Measurements from ENCODE around the gene PADI2. TPM values are rescaled to one million over a fixed set of nuclear protein-coding genes. Genes with fewer than 3 reads are reported as not detected.

PADI2 gene
- total RNA-seq, 1 donor from 2014 or later = 0.49 TPM

DNA sequence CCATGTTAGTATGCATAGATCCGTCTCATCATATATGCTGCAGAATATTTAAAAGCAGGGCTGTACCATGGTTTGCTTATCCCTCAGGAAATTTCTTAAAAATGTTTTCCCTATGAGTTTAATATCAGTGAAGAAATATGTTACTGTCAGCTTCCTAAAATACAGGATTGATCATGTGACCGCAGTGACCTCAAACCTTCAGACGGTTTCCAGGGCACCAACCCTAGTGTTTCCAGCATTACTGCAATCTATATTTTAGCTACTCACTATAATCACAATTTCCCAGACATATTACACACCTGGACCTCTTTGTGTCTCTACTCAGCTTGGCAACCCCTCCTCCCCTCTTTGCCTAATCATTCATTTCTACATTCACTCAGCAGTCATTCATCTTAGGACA lies 57.8 kb downstream of the PADI2 start:
- intact Hi-C loops (cut with micrococcal nuclease) = no loop called here
- Histone ChIP-seq H3K4me3 (no peak overlapping the region), H3K27ac (replicated peaks) (no peak overlapping the region)

DNA sequence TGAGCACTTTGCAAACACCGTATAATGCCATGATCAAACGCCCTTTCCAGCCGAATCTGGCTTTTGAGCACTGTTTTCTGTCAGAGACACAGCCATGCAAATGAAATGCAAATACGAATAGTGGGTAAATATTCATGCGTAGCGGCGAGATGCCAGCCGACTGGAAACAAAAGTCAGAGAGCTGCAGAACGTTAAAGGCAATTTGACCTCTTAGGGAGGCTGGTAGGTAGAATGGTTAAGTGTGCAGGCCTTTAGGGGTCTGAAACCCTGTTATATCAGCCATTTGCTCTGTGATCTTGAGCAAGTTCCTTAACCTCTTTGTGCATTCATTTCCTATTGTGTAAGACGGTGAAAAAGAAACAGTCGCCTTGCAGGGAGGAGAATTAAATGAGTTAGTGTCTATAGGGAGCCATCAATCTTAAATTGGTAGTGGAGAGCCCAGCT lies 58.9 kb downstream of the PADI2 start:
- DNase-seq = no peak
- no peak overlapping the region for H3K4me3 ChIP-seq
- H3K4me1 ChIP-seq = peaks cover 15% of the 10 kb centered on the region
- intact Hi-C loops (cut with micrococcal nuclease) = no loop called here
- H3K36me3 ChIP-seq = no peaks in the 10 kb centered on the region
- H3K27me3 ChIP-seq (ENCODE audit: low read depth) = peaks cover 14% of the 10 kb centered on the region
- H3K27ac ChIP-seq (replicated peaks) = no peak overlapping the region
- H3K9me3 ChIP-seq (replicated peaks) = peaks cover 9% of the 10 kb centered on the region
- TF ChIP-seq, protein P1, sequence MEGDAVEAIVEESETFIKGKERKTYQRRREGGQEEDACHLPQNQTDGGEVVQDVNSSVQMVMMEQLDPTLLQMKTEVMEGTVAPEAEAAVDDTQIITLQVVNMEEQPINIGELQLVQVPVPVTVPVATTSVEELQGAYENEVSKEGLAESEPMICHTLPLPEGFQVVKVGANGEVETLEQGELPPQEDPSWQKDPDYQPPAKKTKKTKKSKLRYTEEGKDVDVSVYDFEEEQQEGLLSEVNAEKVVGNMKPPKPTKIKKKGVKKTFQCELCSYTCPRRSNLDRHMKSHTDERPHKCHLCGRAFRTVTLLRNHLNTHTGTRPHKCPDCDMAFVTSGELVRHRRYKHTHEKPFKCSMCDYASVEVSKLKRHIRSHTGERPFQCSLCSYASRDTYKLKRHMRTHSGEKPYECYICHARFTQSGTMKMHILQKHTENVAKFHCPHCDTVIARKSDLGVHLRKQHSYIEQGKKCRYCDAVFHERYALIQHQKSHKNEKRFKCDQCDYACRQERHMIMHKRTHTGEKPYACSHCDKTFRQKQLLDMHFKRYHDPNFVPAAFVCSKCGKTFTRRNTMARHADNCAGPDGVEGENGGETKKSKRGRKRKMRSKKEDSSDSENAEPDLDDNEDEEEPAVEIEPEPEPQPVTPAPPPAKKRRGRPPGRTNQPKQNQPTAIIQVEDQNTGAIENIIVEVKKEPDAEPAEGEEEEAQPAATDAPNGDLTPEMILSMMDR (IDR thresholded peaks at IDR 0.05; ENCODE audit: borderline replicate concordance) = no peak

More for the DNA sequence above, 57.8 kb downstream of the PADI2 start:
- TF ChIP-seq, protein P1 (IDR thresholded peaks at IDR 0.05; ENCODE audit: borderline replicate concordance) = no peak
- no peak for DNase-seq
- no peaks in the 10 kb centered on the region for H3K36me3 ChIP-seq
- H3K9me3 ChIP-seq (replicated peaks) = peaks cover 12% of the 10 kb centered on the region
- peaks cover 15% of the 10 kb centered on the region for H3K4me1 ChIP-seq
- H3K27me3 ChIP-seq (ENCODE audit: low read depth) = peaks cover 14% of the 10 kb centered on the region

- peaks cover 2% of the 10 kb centered on the region for H3K9me3 ChIP-seq (replicated peaks)
- no peak overlapping the region for H3K4me3 ChIP-seq
- TF ChIP-seq, protein P1 (IDR thresholded peaks at IDR 0.05; ENCODE audit: borderline replicate concordance) = peak; percentile 77
- DNase-seq = peak; percentile 35
- H3K4me1 ChIP-seq = peaks cover 15% of the 10 kb centered on the region
- intact Hi-C loops (cut with micrococcal nuclease) = no loop called here
- H3K36me3 ChIP-seq = no peaks in the 10 kb centered on the region
- H3K27ac ChIP-seq (replicated peaks) = no peak overlapping the region
- H3K27me3 ChIP-seq (ENCODE audit: low read depth) = peaks cover 14% of the 10 kb centered on the region
Observed at GRCh38 chr1:17059391-17060305, 59.6 kb downstream of the PADI2 start.

GRCh38 chr1:17056551-17056950 lies 62.7 kb downstream of the PADI2 start:
- Histone ChIP-seq H3K36me3 (no peaks in the 10 kb centered on the region), H3K27me3 (ENCODE audit: low read depth) (peaks cover 14% of the 10 kb centered on the region), H3K4me3 (no peak overlapping the region), H3K4me1 (peaks cover 32% of the 10 kb centered on the region), H3K9me3 (replicated peaks) (no peaks in the 10 kb centered on the region), H3K27ac (replicated peaks) (no peak overlapping the region)
- intact Hi-C loops (cut with micrococcal nuclease) = loop anchor here (2.0 kb wide), 1 partner anchor 180 kb away; no protein-coding TSS in a partner anchor
- no peak for DNase-seq
- TF ChIP-seq, protein P1 (IDR thresholded peaks at IDR 0.05; ENCODE audit: borderline replicate concordance) = no peak

DNA sequence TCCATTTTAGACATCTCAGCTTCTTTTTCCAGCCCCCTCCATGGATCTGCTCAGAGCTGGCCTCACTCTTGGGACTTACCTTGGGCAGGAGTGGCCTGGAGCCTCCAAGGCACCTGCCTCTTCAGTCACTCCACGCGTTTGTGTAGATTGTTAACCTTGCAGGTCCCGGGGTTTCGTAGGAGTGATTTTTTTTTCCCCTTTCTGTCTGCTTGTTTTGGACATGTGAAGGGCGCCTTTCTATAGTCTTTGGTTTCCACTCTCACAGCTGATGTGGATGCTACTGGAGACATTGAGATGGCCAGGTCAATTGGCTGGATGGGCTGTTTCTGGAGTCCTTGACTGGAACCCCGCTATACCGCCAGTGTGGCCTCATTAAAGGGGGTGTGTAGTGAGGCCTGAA lies 63.5 kb downstream of the PADI2 start:
- TF ChIP-seq, protein P1 (IDR thresholded peaks at IDR 0.05; ENCODE audit: borderline replicate concordance) = no peak
- intact Hi-C loops (cut with micrococcal nuclease) = loop anchor here (2.0 kb wide), 1 partner anchor 181 kb away; no protein-coding TSS in a partner anchor

More for the DNA sequence above, 63.5 kb downstream of the PADI2 start:
- Histone ChIP-seq H3K27ac (replicated peaks) (no peak overlapping the region), H3K4me1 (peaks cover 34% of the 10 kb centered on the region), H3K27me3 (ENCODE audit: low read depth) (peaks cover 14% of the 10 kb centered on the region), H3K9me3 (replicated peaks) (no peaks in the 10 kb centered on the region), H3K36me3 (peaks cover 4% of the 10 kb centered on the region), H3K4me3 (no peak overlapping the region)
- no peak for DNase-seq
